GM12878 (cell line): Measurements from ENCODE around the gene TRIM50. TPM values are rescaled to one million over a fixed set of nuclear protein-coding genes. Genes with fewer than 3 reads are reported as not detected.
"Not testable (repeated sequence)": the region's sequence is repeated elsewhere in the genome, so short reads cannot be mapped to it uniquely, and the experiment has no call there.

ENCODE experiments used
- ATAC-seq: fragments of 200-7000 bp; cut with Tn5 transposase; 3 replicates; pipeline ENCODE4 v1.9.1; 2020; ENCODE audit warnings: mild to moderate bottlenecking, moderate library complexity
- BruUV-seq: library from RNA; stranded (reverse); fragments of 400-500 nt; replicated peaks from 2 replicates; lab custom pipeline; 2021; lab: Mats Ljungman, UMichigan
- CTCF ChIA-PET: fragments of 300-600 bp; sonication (Branson Sonifier 250); formaldehyde crosslinking; extraction: SDS; loops from one replicate; lab custom pipeline; 2021; ENCODE audit warnings: inconsistent platforms; lab: Yijun Ruan, JAX
- POLR2A ChIA-PET: fragments of 350-600 bp; formaldehyde crosslinking; extraction: SDS; loops from one replicate; lab custom pipeline; 2021; ENCODE audit warnings: inconsistent platforms; lab: Charles Lee
- RAD21 ChIA-PET: fragments of 300-600 bp; sonication (Branson Sonifier 250); formaldehyde crosslinking; loops from one replicate; lab custom pipeline; 2023; ENCODE audit warnings: antibody characterized with exemption; ENCODE audit not compliant: unreplicated experiment; lab: Charles Lee
- SMC1A ChIA-PET: fragments of 300-600 bp; sonication (Branson Sonifier 250); formaldehyde crosslinking; loops from one replicate; lab custom pipeline; 2023; ENCODE audit not compliant: unreplicated experiment, uncharacterized antibody; lab: Charles Lee
- DNase-seq: peaks from one replicate; pipeline ENCODE4 v3.0.0-alpha.2; 2011; ENCODE audit warnings: low read depth, low spot score
- FAIRE-seq: peaks from 3 replicates; lab custom pipeline; 2011; peaks lifted over from hg19 to GRCh38; lab: Jason Lieb, UNC
- H2AFZ ChIP-seq: 2 replicates; pipeline ENCODE4 v1.6.0; 2011; ENCODE audit warnings: low read depth, low read length, control low read depth; ENCODE audit not compliant: control insufficient read depth
- H3K27ac ChIP-seq: 2 replicates; pipeline ENCODE4 v1.5.1; 2011; ENCODE audit warnings: control low read depth; ENCODE audit not compliant: control insufficient read depth, insufficient read depth
- H3K27me3 ChIP-seq, 2 experiments: replicated peaks in 1 of 2; 2 replicates each; pipeline versions ENCODE4 v1.6.0 to v1.6.1; 2011; ENCODE audit warnings: low read length in 1 of 2; ENCODE audit not compliant: control insufficient read depth in 2 of 2, insufficient read depth in 2 of 2
- H3K36me3 ChIP-seq, 2 experiments: 2 replicates each; pipeline ENCODE4 v1.5.1; 2011; ENCODE audit warnings: low read length in 1 of 2; ENCODE audit not compliant: control insufficient read depth in 2 of 2, insufficient read depth in 2 of 2
- H3K4me1 ChIP-seq: 2 replicates; pipeline ENCODE4 v1.6.1; 2011; ENCODE audit warnings: mild to moderate bottlenecking, low read length, moderate library complexity, mixed read lengths; ENCODE audit not compliant: control insufficient read depth, insufficient read depth
- H3K4me2 ChIP-seq: 2 replicates; pipeline ENCODE4 v1.6.0; 2011; ENCODE audit warnings: control low read depth; ENCODE audit not compliant: control insufficient read depth, insufficient read depth
- H3K4me3 ChIP-seq: fragments of 200-600 bp; sonication (generic); 2 replicates; pipeline ENCODE4 v1.5.1; 2016
- H3K79me2 ChIP-seq: 2 replicates; pipeline ENCODE4 v1.6.0; 2011; ENCODE audit warnings: low read length; ENCODE audit not compliant: control insufficient read depth, insufficient read depth
- H3K9ac ChIP-seq: 2 replicates; pipeline ENCODE4 v1.8.0; 2011; ENCODE audit warnings: low read length, control low read depth, mixed read lengths; ENCODE audit not compliant: control insufficient read depth, insufficient read depth
- H3K9me3 ChIP-seq: replicated peaks from 3 replicates; pipeline ENCODE4 v1.5.1; 2011; ENCODE audit warnings: mild to moderate bottlenecking, low read length; ENCODE audit not compliant: control insufficient read depth, insufficient read depth
- H4K20me1 ChIP-seq: 2 replicates; pipeline ENCODE4 v1.6.0; 2011; ENCODE audit not compliant: control insufficient read depth, insufficient read depth
- WGBS: methylation state at CpG from one replicate; pipeline ENCODE4 v1.1.6; 2016; ENCODE audit warnings: low lambda C conversion rate; ENCODE audit not compliant: insufficient replicate concordance, insufficient coverage; ENCODE audit errors: missing lambda C conversion rate; 5-methylcytosine and 5-hydroxymethylcytosine counted together
- in situ Hi-C: fragments of 300-500 bp; cut with MboI; formaldehyde crosslinking; loops from 9 replicates; pipeline ENCODE4 v1.14.3; 2018; ENCODE audit warnings: mixed read lengths
- intact Hi-C: fragments of 100-400 bp; cut with micrococcal nuclease; formaldehyde crosslinking; loops from one replicate; pipeline ENCODE4 v1.14.2; 2022; ENCODE audit not compliant: unreplicated experiment
- polyA plus RNA-seq, 11 experiments: library from polyadenylated mRNA; depleted of rRNA in 4 of 11; unstranded in 6 of 11; stranded (reverse) in 5 of 11; fragments of >200 nt; fragmentation: Nextera tagmentation in 4 of 11; fragmentation: Illumina TruSeq in 1 of 11; extraction: Ambion mirVana in 4 of 11; extraction: Trizol in 1 of 11; gene quantifications; 1 replicate in 1 of 11; 2 replicates in 10 of 11; pipeline versions ENCODE4 v1.2.1 to v1.2.3, GENCODE V29; 2011 to 2016; ENCODE audit warnings: inconsistent platforms in 2 of 11, missing spikeins in 2 of 11, low read depth in 1 of 11
- total RNA-seq, 4 experiments: library from RNA; depleted of rRNA in 3 of 4; stranded (reverse); fragments of >200 nt in 3 of 4; fragmentation: Illumina TruSeq in 1 of 4; extraction: Trizol in 1 of 4; gene quantifications; 2 replicates each; pipeline versions ENCODE4 v1.2.1 to v1.2.3, GENCODE V29; 2013 to 2021

The TRIM50 gene
- total and polyA plus RNA-seq, 10 of the 15 experiments (the other 5 are each of a cell fraction or from before 2014, with no cell fraction given) = not detected

GRCh38 chr7:73297706-73298105 lies 30.2 kb downstream of the TRIM50 start:
- H3K4me3 ChIP-seq, POLR2A ChIA-PET, H3K27ac ChIP-seq, H2AFZ ChIP-seq, H3K27me3 ChIP-seq, SMC1A ChIA-PET, BruUV-seq, H3K9ac ChIP-seq, H3K4me2 ChIP-seq, H3K4me1 ChIP-seq, intact Hi-C loops, H3K79me2 ChIP-seq, H4K20me1 ChIP-seq, ATAC-seq, in situ Hi-C loops, H3K9me3 ChIP-seq, RAD21 ChIA-PET, FAIRE-seq, DNase-seq, CTCF ChIA-PET, H3K36me3 ChIP-seq: not testable (repeated sequence)
- WGBS = 100% methylated on average over 15 of the region's 27 CpGs

- H4K20me1 ChIP-seq, H3K4me3 ChIP-seq, H2AFZ ChIP-seq, BruUV-seq, H3K4me1 ChIP-seq, H3K9ac ChIP-seq, H3K79me2 ChIP-seq, DNase-seq, intact Hi-C loops, H3K4me2 ChIP-seq, in situ Hi-C loops, H3K9me3 ChIP-seq, H3K36me3 ChIP-seq, ATAC-seq, SMC1A ChIA-PET, H3K27me3 ChIP-seq, FAIRE-seq, RAD21 ChIA-PET, CTCF ChIA-PET, H3K27ac ChIP-seq, POLR2A ChIA-PET: not testable (repeated sequence)
- WGBS = no CpG with 5 or more reads among the region's 13 CpGs
These were observed 30.6 kb downstream of the TRIM50 start for GRCh38 chr7:73297235-73297634.

GRCh38 chr7:73277210-73277609 lies 50.7 kb downstream of the TRIM50 start:
- in situ Hi-C loops, FAIRE-seq, H3K27me3 ChIP-seq, BruUV-seq, CTCF ChIA-PET, H3K4me2 ChIP-seq, H3K9me3 ChIP-seq, H3K79me2 ChIP-seq, H3K36me3 ChIP-seq, H2AFZ ChIP-seq, intact Hi-C loops, H3K4me1 ChIP-seq, H4K20me1 ChIP-seq, RAD21 ChIA-PET, SMC1A ChIA-PET, DNase-seq, H3K9ac ChIP-seq, ATAC-seq, POLR2A ChIA-PET, H3K27ac ChIP-seq, H3K4me3 ChIP-seq: not testable (repeated sequence)
- 83% methylated on average over 1 of the region's 5 CpGs for WGBS

- not testable (repeated sequence) for BruUV-seq
These were observed 60.1 kb downstream of the TRIM50 start for GRCh38 chr7:73267813-73268212.

More at GRCh38 chr7:73267813-73268212, 60.1 kb downstream of the TRIM50 start:
- H3K27me3 ChIP-seq, RAD21 ChIA-PET, FAIRE-seq, H3K9ac ChIP-seq, H3K9me3 ChIP-seq, H3K36me3 ChIP-seq, DNase-seq, H3K79me2 ChIP-seq, H3K4me2 ChIP-seq, POLR2A ChIA-PET, H3K4me3 ChIP-seq, CTCF ChIA-PET, H3K4me1 ChIP-seq, intact Hi-C loops, H4K20me1 ChIP-seq, H2AFZ ChIP-seq, H3K27ac ChIP-seq, ATAC-seq, in situ Hi-C loops, SMC1A ChIA-PET: not testable (repeated sequence)
- 79% methylated on average over 3 of the region's 4 CpGs for WGBS
